ENCODE results near the gene SSBP1.

GRCh38 chr7:141742229-141742628 is 4.1 kb downstream of the SSBP1 start:
- TF ChIP-seq EZH2 (IDR thresholded peaks at IDR 0.05; ENCODE audit: low read depth) (no peak), CTCF (conservative IDR thresholded peaks at IDR 0.05) (no peak)
